Muscle of leg (tissue), 16 donors: ENCODE data around the gene SPATA31C2. TPM values are rescaled to one million over a fixed set of nuclear protein-coding genes. Genes with fewer than 3 reads are reported as not detected.
"Not testable (repeated sequence)": the region's sequence is repeated elsewhere in the genome, so short reads cannot be mapped to it uniquely, and the experiment has no call there.

Experiments
- DNase-seq: peaks from one replicate; pipeline ENCODE4 v3.0.0; 2013
- H3K27ac ChIP-seq: one replicate; pipeline ENCODE4 v1.5.1; 2013; ENCODE audit warnings: mild to moderate bottlenecking, low read length, control low read depth
- H3K27me3 ChIP-seq: one replicate; pipeline ENCODE4 v1.6.1; 2013; ENCODE audit warnings: low read length; ENCODE audit not compliant: control insufficient read depth, insufficient read depth
- H3K36me3 ChIP-seq: one replicate; pipeline ENCODE4 v1.6.1; 2013; ENCODE audit warnings: low read length; ENCODE audit not compliant: control insufficient read depth, insufficient read depth
- H3K4me1 ChIP-seq: one replicate; pipeline ENCODE4 v1.6.1; 2013; ENCODE audit warnings: low read length; ENCODE audit not compliant: control insufficient read depth, insufficient read depth
- H3K4me3 ChIP-seq: one replicate; pipeline ENCODE4 v1.5.1; 2013; ENCODE audit warnings: low read length, control low read depth
- H3K9me3 ChIP-seq: replicated peaks from 2 replicates; pipeline ENCODE4 v1.6.1; 2013; ENCODE audit warnings: low read depth, low read length; ENCODE audit not compliant: control insufficient read depth
- WGBS: methylation state at CpG from one replicate; pipeline ENCODE4 v1.1.5; 2013; ENCODE audit warnings: missing lambda C conversion rate; ENCODE audit not compliant: insufficient coverage; 5-methylcytosine and 5-hydroxymethylcytosine counted together
- long read RNA-seq, 11 donors: transcript quantifications; one replicate each; lab custom pipeline, GENCODE V29; 2026
- polyA plus RNA-seq, 8 donors: library from polyadenylated mRNA; unstranded; fragments of 120-200 nt; gene quantifications; one replicate each; pipeline versions ENCODE4 v1.2.1 to v1.2.3, GENCODE V29; 2013; ENCODE audit warnings: inconsistent platforms in 1 of 8, low replicate concordance in 1 of 8; ENCODE audit not compliant: insufficient read length in 8 of 8, insufficient read depth in 1 of 8
- total RNA-seq: library from RNA; stranded (reverse); fragments of 120-200 nt; gene quantifications from one replicate; pipeline ENCODE4 v1.2.4, GENCODE V29; 2013

Gene SPATA31C2
- 0.04 TPM for total RNA-seq
- polyA plus RNA-seq = under 1 TPM in 7 of 8 donors, not detected in 1; 0.04 to 0.24 (median 0.07) TPM
- long read RNA-seq, donor 1 = 0 reads
- long read RNA-seq, donor 2 = 0 reads
- long read RNA-seq, donor 3 = 0 reads
- long read RNA-seq, donor 4 = 0 reads
- long read RNA-seq, donor 5 = 0 reads
- long read RNA-seq, donor 6 = 0 reads
- long read RNA-seq, donor 7 = 0 reads
- long read RNA-seq, donor 8 = 0 reads
- long read RNA-seq, donor 9 = 0 reads
- long read RNA-seq, donor 10 = 0 reads
- long read RNA-seq, donor 11 = 0 reads

DNA sequence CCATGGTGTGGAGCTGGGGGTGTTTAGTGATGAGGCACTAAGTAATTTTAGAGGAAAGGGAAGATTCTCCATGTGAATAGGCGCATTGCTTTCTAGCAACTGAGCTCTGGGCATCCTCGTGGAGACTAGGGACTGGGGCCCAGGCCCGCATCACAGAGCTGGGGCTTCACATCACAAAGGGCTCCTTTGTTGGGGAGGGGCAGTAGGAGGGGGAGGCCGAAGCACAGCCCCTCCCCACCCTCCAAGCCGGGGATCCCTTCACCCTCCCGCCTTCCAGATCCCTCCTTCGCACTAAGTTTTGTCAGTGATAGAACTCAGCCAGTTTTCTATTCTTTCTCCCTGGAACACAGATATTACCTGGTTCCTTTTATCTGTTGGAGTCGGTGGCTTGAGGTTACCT, at the start of gene SPATA31C2:
SPATA31C2 (minus strand) TSS at position 101 of the 400 bp plus-strand sequence; CDS start at position 72, 29 bp downstream.
- not testable (repeated sequence) for H3K27me3 ChIP-seq, H3K4me1 ChIP-seq, H3K36me3 ChIP-seq, H3K4me3 ChIP-seq, DNase-seq, H3K9me3 ChIP-seq, H3K27ac ChIP-seq
- no CpG with 5 or more reads among the region's 8 CpGs for WGBS

DNA sequence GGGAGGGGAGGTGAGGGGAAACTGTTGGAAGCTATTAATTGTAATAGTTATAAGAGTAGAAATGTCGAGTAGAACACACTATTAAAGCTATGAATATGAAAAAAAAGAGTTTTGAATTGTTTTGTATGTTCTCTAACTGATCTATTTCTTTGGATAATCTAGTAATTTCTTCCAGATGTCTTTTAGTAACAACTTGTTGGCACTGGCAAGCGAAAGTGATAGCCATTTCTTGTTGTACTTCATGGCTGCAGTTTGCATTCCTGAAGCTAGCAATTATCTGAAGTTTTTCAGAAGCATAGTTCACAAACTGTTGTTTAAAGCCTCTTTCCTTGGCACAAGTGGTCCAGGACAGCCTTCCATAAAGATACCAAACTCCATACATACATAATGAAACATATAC, 49.4 kb upstream of the SPATA31C2 start:
- Histone ChIP-seq H3K36me3 (no peaks in the 10 kb centered on the region), H3K27ac (no peak overlapping the region), H3K4me3 (no peak overlapping the region), H3K9me3 (no peaks in the 10 kb centered on the region), H3K4me1 (no peaks in the 10 kb centered on the region), H3K27me3 (peaks cover 3% of the 10 kb centered on the region)
- WGBS = 33% methylated on average over 1 of the region's 2 CpGs
- peak; percentile 53 for DNase-seq

DNA sequence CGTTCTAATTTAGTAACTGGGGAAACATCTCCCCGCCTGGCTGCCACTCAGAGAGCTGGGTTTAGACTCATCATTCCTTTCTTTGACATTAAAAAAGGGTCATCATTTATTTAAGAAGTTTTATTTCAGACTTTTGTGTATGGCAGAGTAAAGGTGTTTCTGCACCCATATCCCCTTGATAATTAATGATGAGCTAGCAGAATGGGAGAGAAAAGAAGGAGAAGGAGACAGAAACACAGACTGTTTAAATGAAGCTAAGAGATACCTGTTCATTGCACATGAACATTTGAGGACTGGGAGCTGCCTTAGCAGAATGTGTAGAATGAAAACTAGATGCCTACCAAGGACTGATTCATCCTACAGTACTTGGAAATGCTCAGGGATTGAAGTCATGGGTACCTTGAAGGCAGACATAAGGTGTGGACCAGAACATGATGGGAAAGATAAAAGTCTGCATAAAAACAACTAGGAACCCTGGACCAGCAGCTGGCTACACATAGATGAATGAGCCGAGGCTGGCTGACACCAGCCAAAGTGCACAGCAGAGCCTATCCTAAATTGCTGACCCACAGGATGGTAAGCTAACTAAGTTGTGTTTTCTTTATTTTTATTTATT, 48.3 kb upstream of the SPATA31C2 start:
- DNase-seq = no peak
- no peak overlapping the region for H3K4me3 ChIP-seq
- H3K9me3 ChIP-seq = no peaks in the 10 kb centered on the region
- 100% methylated on average over 1 of the region's 3 CpGs for WGBS
- no peaks in the 10 kb centered on the region for H3K36me3 ChIP-seq
- H3K4me1 ChIP-seq = no peaks in the 10 kb centered on the region
- no peak overlapping the region for H3K27ac ChIP-seq
- peaks cover 3% of the 10 kb centered on the region for H3K27me3 ChIP-seq

DNA sequence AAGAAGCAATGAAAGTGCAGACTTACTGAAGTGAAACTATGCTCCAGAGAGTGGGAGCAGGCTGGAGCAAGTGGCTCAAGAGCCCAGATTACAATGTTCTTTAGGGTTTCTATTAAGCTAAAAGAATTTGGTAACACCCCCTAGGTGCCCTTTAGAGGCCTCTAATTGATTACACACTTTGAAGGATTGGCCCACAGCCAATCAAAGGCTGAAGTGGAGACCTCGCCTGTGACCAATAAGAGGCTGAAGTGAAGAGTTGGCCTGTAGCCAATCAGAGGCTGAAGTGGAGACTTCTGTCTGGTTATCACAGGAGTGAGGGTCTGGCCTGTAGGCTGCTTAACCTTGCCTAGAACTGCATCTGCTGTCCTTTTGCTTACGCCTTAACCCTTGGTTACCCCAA, 46.7 kb upstream of the SPATA31C2 start:
- H3K36me3 ChIP-seq = no peaks in the 10 kb centered on the region
- DNase-seq = no peak
- no peaks in the 10 kb centered on the region for H3K27me3 ChIP-seq
- H3K9me3 ChIP-seq = no peaks in the 10 kb centered on the region
- no peak overlapping the region for H3K4me3 ChIP-seq
- no peak overlapping the region for H3K27ac ChIP-seq
- H3K4me1 ChIP-seq = no peaks in the 10 kb centered on the region
- WGBS = no CpG with 5 or more reads among the region's 2 CpGs

DNA sequence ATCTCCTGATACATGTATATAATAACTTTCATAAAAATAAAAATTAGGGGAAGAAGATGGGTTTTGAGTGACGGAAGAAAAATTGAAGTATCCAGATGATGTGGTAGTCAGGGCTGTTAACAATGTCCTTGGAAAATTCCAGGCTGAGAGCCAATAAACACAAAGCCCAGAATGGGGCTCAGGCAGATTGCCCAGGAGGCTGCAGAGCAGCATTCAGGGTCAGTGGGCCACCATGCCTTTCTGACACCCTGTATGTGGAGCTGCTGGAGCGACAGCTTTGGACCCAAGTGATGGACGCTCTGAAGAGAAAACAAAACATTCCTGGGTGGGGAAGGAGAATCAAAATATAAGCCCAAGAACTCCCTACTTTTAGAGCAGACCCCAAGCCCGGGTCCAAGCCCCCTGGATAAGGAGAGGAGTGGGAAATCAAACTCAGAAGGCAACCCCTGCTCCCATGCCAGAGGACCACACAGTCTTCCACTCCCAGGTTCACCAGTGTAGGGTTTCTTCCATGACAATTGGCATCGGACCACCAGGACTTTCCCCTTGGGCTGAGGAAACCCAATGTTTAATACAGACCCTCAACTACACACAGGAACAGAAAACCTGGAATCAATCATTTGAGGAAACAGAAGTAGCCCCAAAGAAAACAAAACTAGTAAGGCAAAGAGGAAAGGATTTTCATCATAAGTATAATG, 45.7 kb upstream of the SPATA31C2 start:
- no peak overlapping the region for H3K4me3 ChIP-seq
- peaks cover 3% of the 10 kb centered on the region for H3K4me1 ChIP-seq
- H3K9me3 ChIP-seq = no peaks in the 10 kb centered on the region
- WGBS = no CpG with 5 or more reads among the region's 5 CpGs
- H3K36me3 ChIP-seq = no peaks in the 10 kb centered on the region
- DNase-seq = no peak
- H3K27ac ChIP-seq = no peak overlapping the region
- H3K27me3 ChIP-seq = no peaks in the 10 kb centered on the region

DNA sequence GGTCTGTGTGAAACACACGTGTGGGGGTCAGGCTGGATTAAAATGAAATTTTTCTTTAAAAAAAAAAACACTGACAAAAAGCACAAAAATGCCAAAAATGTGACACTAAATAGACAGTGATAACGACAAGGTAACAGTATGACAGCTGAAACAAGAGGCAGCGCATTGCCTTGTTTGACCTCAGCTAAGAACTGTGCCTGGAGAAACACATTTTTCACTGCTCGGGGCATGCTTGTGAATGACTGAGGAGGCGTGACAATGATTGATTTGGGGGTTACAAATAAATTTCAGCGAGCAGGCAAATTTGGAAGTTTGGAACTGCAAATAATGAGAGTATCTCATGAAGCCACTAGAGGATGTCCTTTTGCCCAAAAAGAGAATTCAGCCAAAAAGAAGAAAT, 44.2 kb upstream of the SPATA31C2 start:
- H3K4me3 ChIP-seq = no peak overlapping the region
- 54% methylated on average over 4 of the region's 6 CpGs for WGBS
- H3K4me1 ChIP-seq = peaks cover 7% of the 10 kb centered on the region
- no peaks in the 10 kb centered on the region for H3K27me3 ChIP-seq
- H3K36me3 ChIP-seq = no peaks in the 10 kb centered on the region
- no peaks in the 10 kb centered on the region for H3K9me3 ChIP-seq
- DNase-seq = no peak
- H3K27ac ChIP-seq = no peak overlapping the region

DNA sequence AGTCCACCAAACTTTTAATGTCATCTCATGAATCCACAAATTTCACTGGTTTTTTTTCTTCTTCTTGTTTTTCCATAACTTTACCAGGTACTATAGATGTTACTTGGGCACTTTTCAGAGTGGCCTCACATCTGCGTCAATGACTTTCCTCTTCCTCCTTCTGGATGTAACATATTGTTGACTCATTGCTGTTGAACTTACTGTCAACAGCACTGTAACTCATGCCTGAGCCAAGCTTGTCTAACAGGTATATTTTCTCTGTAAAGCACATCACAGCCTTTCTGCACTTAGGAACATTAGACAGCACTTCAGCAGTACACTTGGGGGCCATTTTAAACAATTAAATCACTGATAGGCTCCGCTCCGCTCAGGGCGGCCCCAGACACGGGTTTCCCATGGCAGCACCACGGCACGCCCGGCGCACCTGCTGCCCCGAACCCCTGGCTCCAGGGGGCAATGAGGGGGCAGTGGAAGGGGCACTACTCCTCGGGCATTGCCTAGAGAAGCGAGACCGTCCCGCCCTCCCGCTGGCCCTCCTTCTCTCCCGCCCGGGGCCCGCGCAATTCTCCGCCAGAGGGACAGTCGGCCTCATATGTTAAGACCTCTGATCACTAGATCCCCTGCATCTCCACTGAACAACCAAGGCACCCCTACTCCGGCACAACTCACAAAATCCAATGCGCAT, 41.9 kb upstream of the SPATA31C2 start:
- 94% methylated on average over 19 of the region's 23 CpGs for WGBS
- DNase-seq = no peak
- H3K27me3 ChIP-seq = no peaks in the 10 kb centered on the region
- H3K27ac ChIP-seq = no peak overlapping the region
- H3K4me3 ChIP-seq = no peak overlapping the region
- H3K9me3 ChIP-seq = no peaks in the 10 kb centered on the region
- peaks cover 7% of the 10 kb centered on the region for H3K4me1 ChIP-seq
- H3K36me3 ChIP-seq = no peaks in the 10 kb centered on the region

DNA sequence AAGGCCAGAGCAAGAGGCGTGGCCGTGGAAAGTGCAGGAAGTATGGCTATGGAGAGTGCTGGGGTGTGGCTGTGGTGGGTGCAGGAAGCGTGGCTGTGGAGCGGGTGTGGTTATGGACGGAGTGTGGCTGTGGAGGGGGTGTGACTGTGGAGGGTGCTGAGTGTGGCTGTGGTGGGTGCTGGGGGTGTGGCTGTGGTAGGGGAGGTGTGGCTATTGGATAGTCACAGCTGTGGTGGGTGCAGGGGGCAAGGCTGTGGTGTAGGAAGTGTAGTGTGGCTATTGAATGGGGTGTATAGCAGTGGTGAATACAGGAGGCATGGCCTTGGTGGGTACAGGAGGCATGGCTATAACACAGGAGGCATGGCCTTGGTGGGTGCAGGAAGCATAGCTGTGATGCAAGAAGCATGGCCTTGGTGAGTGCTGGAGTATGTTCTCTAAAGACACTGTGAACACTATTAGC, 40.8 kb upstream of the SPATA31C2 start:
- Histone ChIP-seq H3K27ac (no peak overlapping the region), H3K9me3 (no peaks in the 10 kb centered on the region), H3K36me3 (no peaks in the 10 kb centered on the region), H3K27me3 (no peaks in the 10 kb centered on the region), H3K4me1 (peaks cover 7% of the 10 kb centered on the region), H3K4me3 (no peak overlapping the region)
- no peak for DNase-seq
- WGBS = 61% methylated on average over 5 of the region's 5 CpGs

DNA sequence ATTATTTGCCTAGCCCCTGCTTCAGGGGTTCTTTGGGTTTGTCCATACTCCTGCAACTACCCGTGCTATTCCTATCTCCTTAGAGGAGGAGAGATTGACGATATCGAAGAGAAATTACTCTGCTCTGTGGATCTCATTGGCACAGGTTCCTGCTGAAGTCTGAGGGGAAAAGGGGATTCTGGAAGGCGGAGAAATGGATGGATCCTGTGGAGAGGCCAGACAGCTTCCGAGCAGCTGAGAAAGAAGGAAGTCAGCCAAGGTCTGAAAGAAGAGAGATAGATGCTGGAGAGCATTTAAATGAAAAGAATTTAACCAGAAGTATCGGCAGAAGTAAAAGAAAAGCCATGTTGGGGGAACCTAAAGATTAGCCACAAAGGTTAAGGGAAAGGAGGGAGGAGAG, 40.4 kb upstream of the SPATA31C2 start:
- Histone ChIP-seq H3K27ac (no peak overlapping the region), H3K9me3 (no peaks in the 10 kb centered on the region), H3K36me3 (no peaks in the 10 kb centered on the region), H3K27me3 (no peaks in the 10 kb centered on the region), H3K4me1 (peaks cover 7% of the 10 kb centered on the region), H3K4me3 (no peak overlapping the region)
- WGBS = 32% methylated on average over 5 of the region's 6 CpGs
- peak; percentile 64 for DNase-seq

DNA sequence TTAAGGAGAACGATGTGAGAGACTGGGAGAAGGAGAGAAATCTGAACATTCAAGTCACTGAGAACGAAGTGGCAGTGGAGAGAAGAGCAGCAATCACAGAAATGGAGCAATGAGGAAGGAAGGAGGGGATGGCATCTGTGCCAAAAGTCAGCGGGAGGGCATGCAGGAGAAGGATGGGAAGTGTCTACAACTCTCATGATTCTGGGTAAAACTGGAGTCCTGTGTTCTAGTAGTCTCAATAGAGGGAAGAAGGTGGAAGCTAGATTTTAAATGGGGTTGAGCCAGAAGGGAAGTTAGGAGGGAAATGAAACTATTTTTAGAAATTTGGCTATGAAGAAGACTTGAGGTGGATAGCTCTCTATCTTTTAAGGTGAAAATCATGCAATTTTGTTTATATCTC, 39.1 kb upstream of the SPATA31C2 start:
- Histone ChIP-seq H3K4me3 (no peak overlapping the region), H3K36me3 (no peaks in the 10 kb centered on the region), H3K4me1 (peaks cover 7% of the 10 kb centered on the region), H3K27ac (no peak overlapping the region), H3K27me3 (no peaks in the 10 kb centered on the region), H3K9me3 (no peaks in the 10 kb centered on the region)
- 84% methylated on average over 3 of the region's 3 CpGs for WGBS
- no peak for DNase-seq
